K562 (cell line): ENCODE results near the gene MECP2.
A peak's percentile ranks its signal among the peaks of the same experiment; 100 is the strongest.

Source experiments
- BRF2 ChIP-seq: IDR thresholded peaks from 3 replicates; pipeline ENCODE4 v1.6.1; 2011; ENCODE audit warnings: borderline replicate concordance, mild to moderate bottlenecking; ENCODE audit not compliant: insufficient read length, insufficient read depth
- CTCF ChIP-seq, 3 experiments: IDR thresholded peaks in 2 of 3; conservative IDR thresholded peaks in 1 of 3; 2 replicates each; pipeline ENCODE4 v1.5.1; 2011 to 2012; ENCODE audit warnings: low read length in 3 of 3, mild to moderate bottlenecking in 3 of 3, control low read depth in 2 of 3, improper control_type of control experiment in 1 of 3, inconsistent platforms in 1 of 3, low read depth in 1 of 3, mixed read lengths in 1 of 3, moderate library complexity in 1 of 3; ENCODE audit not compliant: insufficient read depth in 2 of 3
- FOXA1 ChIP-seq: fragments of 450-650 bp; IDR thresholded peaks from 2 replicates; pipeline ENCODE4 v1.6.1; 2016; ENCODE audit warnings: mild to moderate bottlenecking, borderline replicate concordance
- POLR2AphosphoS5 ChIP-seq: IDR thresholded peaks from 2 replicates; pipeline ENCODE4 v1.6.1; 2011; ENCODE audit warnings: mild to moderate bottlenecking, low read depth, low read length, moderate library complexity; ENCODE audit not compliant: control insufficient read depth, insufficient read depth
- TF ChIP-seq, protein P1 (sequence below): fragments of 250-450 bp; sonication (Bioruptor Pico); IDR thresholded peaks from 2 replicates; pipeline ENCODE4 v1.8.0; 2022; ENCODE audit warnings: moderate library complexity, mild to moderate bottlenecking, inconsistent platforms

- TF ChIP-seq POLR2AphosphoS5, result no peak
- TF ChIP-seq, protein P1, sequence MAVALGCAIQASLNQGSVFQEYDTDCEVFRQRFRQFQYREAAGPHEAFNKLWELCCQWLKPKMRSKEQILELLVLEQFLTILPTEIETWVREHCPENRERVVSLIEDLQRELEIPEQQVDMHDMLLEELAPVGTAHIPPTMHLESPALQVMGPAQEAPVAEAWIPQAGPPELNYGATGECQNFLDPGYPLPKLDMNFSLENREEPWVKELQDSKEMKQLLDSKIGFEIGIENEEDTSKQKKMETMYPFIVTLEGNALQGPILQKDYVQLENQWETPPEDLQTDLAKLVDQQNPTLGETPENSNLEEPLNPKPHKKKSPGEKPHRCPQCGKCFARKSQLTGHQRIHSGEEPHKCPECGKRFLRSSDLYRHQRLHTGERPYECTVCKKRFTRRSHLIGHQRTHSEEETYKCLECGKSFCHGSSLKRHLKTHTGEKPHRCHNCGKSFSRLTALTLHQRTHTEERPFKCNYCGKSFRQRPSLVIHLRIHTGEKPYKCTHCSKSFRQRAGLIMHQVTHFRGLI (CRISPR knock-in tag), result no peak
- peak; percentile 63 to 76 (median 64) for TF ChIP-seq CTCF (IDR thresholded peaks at IDR 0.05 in 2 of 3, conservative IDR thresholded peaks at IDR 0.05 in 1 of 3; ENCODE audit: insufficient read depth in 2 of 3, low read depth in 1 of 3, low read length in 3 of 3)
- TF ChIP-seq BRF2, result no peak
- no peak for TF ChIP-seq FOXA1
These were observed 46.2 kb downstream of the MECP2 start for GRCh38 chrX:154051201-154051810.
